Measurements from ENCODE around the gene IER5L.

- TF ChIP-seq EP300 (IDR thresholded peaks at IDR 0.05), result no peak
- TF ChIP-seq POLR2A (IDR thresholded peaks at IDR 0.05), result no peak
- TF ChIP-seq, protein P1, sequence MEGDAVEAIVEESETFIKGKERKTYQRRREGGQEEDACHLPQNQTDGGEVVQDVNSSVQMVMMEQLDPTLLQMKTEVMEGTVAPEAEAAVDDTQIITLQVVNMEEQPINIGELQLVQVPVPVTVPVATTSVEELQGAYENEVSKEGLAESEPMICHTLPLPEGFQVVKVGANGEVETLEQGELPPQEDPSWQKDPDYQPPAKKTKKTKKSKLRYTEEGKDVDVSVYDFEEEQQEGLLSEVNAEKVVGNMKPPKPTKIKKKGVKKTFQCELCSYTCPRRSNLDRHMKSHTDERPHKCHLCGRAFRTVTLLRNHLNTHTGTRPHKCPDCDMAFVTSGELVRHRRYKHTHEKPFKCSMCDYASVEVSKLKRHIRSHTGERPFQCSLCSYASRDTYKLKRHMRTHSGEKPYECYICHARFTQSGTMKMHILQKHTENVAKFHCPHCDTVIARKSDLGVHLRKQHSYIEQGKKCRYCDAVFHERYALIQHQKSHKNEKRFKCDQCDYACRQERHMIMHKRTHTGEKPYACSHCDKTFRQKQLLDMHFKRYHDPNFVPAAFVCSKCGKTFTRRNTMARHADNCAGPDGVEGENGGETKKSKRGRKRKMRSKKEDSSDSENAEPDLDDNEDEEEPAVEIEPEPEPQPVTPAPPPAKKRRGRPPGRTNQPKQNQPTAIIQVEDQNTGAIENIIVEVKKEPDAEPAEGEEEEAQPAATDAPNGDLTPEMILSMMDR (IDR thresholded peaks at IDR 0.05), result no peak
- no peak for TF ChIP-seq POLR2AphosphoS5 (IDR thresholded peaks at IDR 0.05)
These were observed 45.6 kb upstream of the IER5L start for GRCh38 chr9:129223551-129224208.

Data from sigmoid colon (tissue), 4 donors.